Measurements from ENCODE around the gene CNTN5.
"Not testable (repeated sequence)": the region's sequence is repeated elsewhere in the genome, so short reads cannot be mapped to it uniquely, and the experiment has no call there.

The CNTN5 gene

GRCh38 chr11:100257238-100257803 is 1236.6 kb downstream of the CNTN5 start:
- not testable (repeated sequence) for H3K9me3 ChIP-seq (ENCODE audit: control insufficient read depth, insufficient read depth, low read length); H3K4me3 ChIP-seq (ENCODE audit: low read depth, low read length); H3K36me3 ChIP-seq (ENCODE audit: control insufficient read depth, insufficient read depth, low read length); H3K4me1 ChIP-seq (ENCODE audit: control insufficient read depth, insufficient read depth, low read length); H3K9ac ChIP-seq (ENCODE audit: low read depth, low read length); H3K27me3 ChIP-seq (ENCODE audit: control insufficient read depth, insufficient read depth, low read length)

- Histone ChIP-seq H3K9ac (ENCODE audit: low read depth, low read length) (no peak overlapping the region), H3K4me1 (ENCODE audit: control insufficient read depth, insufficient read depth, low read length) (no peaks in the 10 kb centered on the region), H3K27me3 (ENCODE audit: control insufficient read depth, insufficient read depth, low read length) (no peaks in the 10 kb centered on the region), H3K9me3 (ENCODE audit: control insufficient read depth, insufficient read depth, low read length) (no peaks in the 10 kb centered on the region), H3K36me3 (ENCODE audit: control insufficient read depth, insufficient read depth, low read length) (no peaks in the 10 kb centered on the region), H3K4me3 (ENCODE audit: low read depth, low read length) (no peak overlapping the region)
These were observed 1248.8 kb downstream of the CNTN5 start for GRCh38 chr11:100269516-100269915.

- no peaks in the 10 kb centered on the region for H3K9me3 ChIP-seq (ENCODE audit: control insufficient read depth, insufficient read depth, low read length)
- no peak overlapping the region for H3K4me3 ChIP-seq (ENCODE audit: low read depth, low read length)
- no peaks in the 10 kb centered on the region for H3K4me1 ChIP-seq (ENCODE audit: control insufficient read depth, insufficient read depth, low read length)
- no peak overlapping the region for H3K9ac ChIP-seq (ENCODE audit: low read depth, low read length)
- H3K27me3 ChIP-seq (ENCODE audit: control insufficient read depth, insufficient read depth, low read length), result no peaks in the 10 kb centered on the region
- no peaks in the 10 kb centered on the region for H3K36me3 ChIP-seq (ENCODE audit: control insufficient read depth, insufficient read depth, low read length)
These were observed 1252.5 kb downstream of the CNTN5 start for GRCh38 chr11:100273066-100273815.

- H3K27me3 ChIP-seq (ENCODE audit: control insufficient read depth, insufficient read depth, low read length); H3K9me3 ChIP-seq (ENCODE audit: control insufficient read depth, insufficient read depth, low read length); H3K4me3 ChIP-seq (ENCODE audit: low read depth, low read length); H3K4me1 ChIP-seq (ENCODE audit: control insufficient read depth, insufficient read depth, low read length); H3K9ac ChIP-seq (ENCODE audit: low read depth, low read length); H3K36me3 ChIP-seq (ENCODE audit: control insufficient read depth, insufficient read depth, low read length): not testable (repeated sequence)
These were observed 1253.7 kb downstream of the CNTN5 start for GRCh38 chr11:100274466-100274865.

GRCh38 chr11:100294748-100295147 is 1274.0 kb downstream of the CNTN5 start:
- Histone ChIP-seq H3K4me3 (ENCODE audit: low read depth, low read length) (no peak overlapping the region), H3K9ac (ENCODE audit: low read depth, low read length) (no peak overlapping the region), H3K27me3 (ENCODE audit: control insufficient read depth, insufficient read depth, low read length) (no peaks in the 10 kb centered on the region), H3K9me3 (ENCODE audit: control insufficient read depth, insufficient read depth, low read length) (no peaks in the 10 kb centered on the region), H3K4me1 (ENCODE audit: control insufficient read depth, insufficient read depth, low read length) (peaks cover 3% of the 10 kb centered on the region), H3K36me3 (ENCODE audit: control insufficient read depth, insufficient read depth, low read length) (no peaks in the 10 kb centered on the region)

GRCh38 chr11:100296051-100296679 is 1275.4 kb downstream of the CNTN5 start:
- H3K4me1 ChIP-seq (ENCODE audit: control insufficient read depth, insufficient read depth, low read length), result peaks cover 3% of the 10 kb centered on the region
- no peak overlapping the region for H3K4me3 ChIP-seq (ENCODE audit: low read depth, low read length)
- H3K36me3 ChIP-seq (ENCODE audit: control insufficient read depth, insufficient read depth, low read length), result no peaks in the 10 kb centered on the region
- H3K27me3 ChIP-seq (ENCODE audit: control insufficient read depth, insufficient read depth, low read length), result no peaks in the 10 kb centered on the region
- no peak overlapping the region for H3K9ac ChIP-seq (ENCODE audit: low read depth, low read length)
- H3K9me3 ChIP-seq (ENCODE audit: control insufficient read depth, insufficient read depth, low read length), result no peaks in the 10 kb centered on the region

GRCh38 chr11:100297516-100297915 is 1276.8 kb downstream of the CNTN5 start:
- H3K4me1 ChIP-seq (ENCODE audit: control insufficient read depth, insufficient read depth, low read length), result peaks cover 3% of the 10 kb centered on the region
- H3K9ac ChIP-seq (ENCODE audit: low read depth, low read length), result no peak overlapping the region
- no peaks in the 10 kb centered on the region for H3K9me3 ChIP-seq (ENCODE audit: control insufficient read depth, insufficient read depth, low read length)
- no peak overlapping the region for H3K4me3 ChIP-seq (ENCODE audit: low read depth, low read length)
- no peaks in the 10 kb centered on the region for H3K27me3 ChIP-seq (ENCODE audit: control insufficient read depth, insufficient read depth, low read length)
- no peaks in the 10 kb centered on the region for H3K36me3 ChIP-seq (ENCODE audit: control insufficient read depth, insufficient read depth, low read length)

GRCh38 chr11:100302824-100303223 is 1282.1 kb downstream of the CNTN5 start:
- H3K4me3 ChIP-seq (ENCODE audit: low read depth, low read length), result no peak overlapping the region
- no peak overlapping the region for H3K9ac ChIP-seq (ENCODE audit: low read depth, low read length)
- no peaks in the 10 kb centered on the region for H3K36me3 ChIP-seq (ENCODE audit: control insufficient read depth, insufficient read depth, low read length)
- no peaks in the 10 kb centered on the region for H3K4me1 ChIP-seq (ENCODE audit: control insufficient read depth, insufficient read depth, low read length)
- no peaks in the 10 kb centered on the region for H3K9me3 ChIP-seq (ENCODE audit: control insufficient read depth, insufficient read depth, low read length)
- no peaks in the 10 kb centered on the region for H3K27me3 ChIP-seq (ENCODE audit: control insufficient read depth, insufficient read depth, low read length)

GRCh38 chr11:100303897-100304296 is 1283.1 kb downstream of the CNTN5 start:
- no peaks in the 10 kb centered on the region for H3K27me3 ChIP-seq (ENCODE audit: control insufficient read depth, insufficient read depth, low read length)
- no peak overlapping the region for H3K9ac ChIP-seq (ENCODE audit: low read depth, low read length)
- H3K4me1 ChIP-seq (ENCODE audit: control insufficient read depth, insufficient read depth, low read length), result no peaks in the 10 kb centered on the region
- no peak overlapping the region for H3K4me3 ChIP-seq (ENCODE audit: low read depth, low read length)
- no peaks in the 10 kb centered on the region for H3K9me3 ChIP-seq (ENCODE audit: control insufficient read depth, insufficient read depth, low read length)
- H3K36me3 ChIP-seq (ENCODE audit: control insufficient read depth, insufficient read depth, low read length), result no peaks in the 10 kb centered on the region

- H3K36me3 ChIP-seq (ENCODE audit: control insufficient read depth, insufficient read depth, low read length), result no peaks in the 10 kb centered on the region
- H3K9ac ChIP-seq (ENCODE audit: low read depth, low read length), result no peak overlapping the region
- no peak overlapping the region for H3K4me3 ChIP-seq (ENCODE audit: low read depth, low read length)
- H3K27me3 ChIP-seq (ENCODE audit: control insufficient read depth, insufficient read depth, low read length), result no peaks in the 10 kb centered on the region
- H3K9me3 ChIP-seq (ENCODE audit: control insufficient read depth, insufficient read depth, low read length), result no peaks in the 10 kb centered on the region
- H3K4me1 ChIP-seq (ENCODE audit: control insufficient read depth, insufficient read depth, low read length), result no peaks in the 10 kb centered on the region
These were observed 1287.5 kb downstream of the CNTN5 start for GRCh38 chr11:100308202-100308601.

- Histone ChIP-seq H3K4me1 (ENCODE audit: control insufficient read depth, insufficient read depth, low read length) (no peaks in the 10 kb centered on the region), H3K4me3 (ENCODE audit: low read depth, low read length) (no peak overlapping the region), H3K27me3 (ENCODE audit: control insufficient read depth, insufficient read depth, low read length) (no peaks in the 10 kb centered on the region), H3K9ac (ENCODE audit: low read depth, low read length) (no peak overlapping the region), H3K9me3 (ENCODE audit: control insufficient read depth, insufficient read depth, low read length) (no peaks in the 10 kb centered on the region), H3K36me3 (ENCODE audit: control insufficient read depth, insufficient read depth, low read length) (no peaks in the 10 kb centered on the region)
These were observed 1295.2 kb downstream of the CNTN5 start for GRCh38 chr11:100315946-100316345.

GRCh38 chr11:100316952-100317351 is 1296.2 kb downstream of the CNTN5 start:
- H3K36me3 ChIP-seq (ENCODE audit: control insufficient read depth, insufficient read depth, low read length), result no peaks in the 10 kb centered on the region
- no peaks in the 10 kb centered on the region for H3K4me1 ChIP-seq (ENCODE audit: control insufficient read depth, insufficient read depth, low read length)
- no peaks in the 10 kb centered on the region for H3K27me3 ChIP-seq (ENCODE audit: control insufficient read depth, insufficient read depth, low read length)
- H3K4me3 ChIP-seq (ENCODE audit: low read depth, low read length), result no peak overlapping the region
- H3K9ac ChIP-seq (ENCODE audit: low read depth, low read length), result no peak overlapping the region
- H3K9me3 ChIP-seq (ENCODE audit: control insufficient read depth, insufficient read depth, low read length), result no peaks in the 10 kb centered on the region
